HepG2 (cell line): ENCODE results near the gene SLC4A11. TPM values are rescaled to one million over a fixed set of nuclear protein-coding genes. Genes with fewer than 3 reads are reported as not detected.

Experiments
- ATM ChIP-seq: fragments of 450-650 bp; IDR thresholded peaks from 2 replicates; pipeline ENCODE4 v1.7.1; 2017; ENCODE audit warnings: mild to moderate bottlenecking, borderline replicate concordance
- CENPX ChIP-seq: sonication (generic); formaldehyde crosslinking; IDR thresholded peaks from 2 replicates; pipeline ENCODE4 v1.9.0; 2021; ENCODE audit warnings: mild to moderate bottlenecking, missing genetic modification reagents, moderate library complexity
- GATA4 ChIP-seq: sonication (generic); IDR thresholded peaks from 2 replicates; pipeline ENCODE4 v1.6.1; 2016; ENCODE audit warnings: antibody characterized with exemption, low read depth, borderline replicate concordance
- HDAC6 ChIP-seq: fragments of 200-600 bp; sonication (generic); IDR thresholded peaks from 2 replicates; pipeline ENCODE4 v1.7.0; 2017; ENCODE audit warnings: mild to moderate bottlenecking, antibody characterized with exemption, low read length, low read depth
- SALL1 ChIP-seq: sonication (generic); formaldehyde crosslinking; IDR thresholded peaks from 2 replicates; pipeline ENCODE4 v1.8.0; 2022; ENCODE audit warnings: mild to moderate bottlenecking, missing genetic modification reagents
- SIX4 ChIP-seq: sonication (generic); formaldehyde crosslinking; IDR thresholded peaks from 2 replicates; pipeline ENCODE4 v1.4.0; 2020; ENCODE audit warnings: missing genetic modification reagents
- SOX5 ChIP-seq: IDR thresholded peaks from 2 replicates; pipeline ENCODE4 v1.6.1; 2016; ENCODE audit warnings: borderline replicate concordance
- ZBTB40 ChIP-seq, 2 experiments: fragments of 450-650 bp in 1 of 2; sonication (generic) in 1 of 2; formaldehyde crosslinking in 1 of 2; IDR thresholded peaks; 2 replicates each; pipeline versions ENCODE4 v1.6.1 to v1.8.0; 2016 to 2022; ENCODE audit warnings: antibody characterized with exemption in 1 of 2, mild to moderate bottlenecking in 1 of 2, missing genetic modification reagents in 1 of 2
- ZFP36L1 ChIP-seq: sonication (generic); formaldehyde crosslinking; IDR thresholded peaks from 2 replicates; pipeline ENCODE4 v1.8.0; 2022; ENCODE audit warnings: mild to moderate bottlenecking, missing genetic modification reagents, moderate library complexity
- ZFP90 ChIP-seq: sonication (generic); formaldehyde crosslinking; IDR thresholded peaks from 2 replicates; pipeline ENCODE4 v1.8.0; 2022; ENCODE audit warnings: missing genetic modification reagents, mild to moderate bottlenecking, inconsistent platforms, borderline replicate concordance
- ZNF414 ChIP-seq: sonication (generic); formaldehyde crosslinking; IDR thresholded peaks from 2 replicates; pipeline ENCODE4 v1.5.0; 2020; ENCODE audit warnings: missing genetic modification reagents
- ZNF547 ChIP-seq: sonication (generic); formaldehyde crosslinking; IDR thresholded peaks from 2 replicates; pipeline ENCODE4 v1.5.1; 2020; ENCODE audit warnings: mild to moderate bottlenecking, missing genetic modification reagents
- ZZZ3 ChIP-seq: sonication (generic); formaldehyde crosslinking; IDR thresholded peaks from 2 replicates; pipeline ENCODE4 v1.4.0; 2020; ENCODE audit warnings: missing genetic modification reagents, mild to moderate bottlenecking, borderline replicate concordance
- polyA plus RNA-seq, 8 experiments: library from polyadenylated mRNA; depleted of rRNA in 3 of 8; stranded (reverse) in 7 of 8; unstranded in 1 of 8; fragments of >200 nt; fragmentation: Illumina TruSeq in 4 of 8; extraction: Trizol in 4 of 8; gene quantifications; 2 replicates each; pipeline versions ENCODE4 v1.2.1 to v1.2.3, GENCODE V29; 2011 to 2016; ENCODE audit warnings: low read depth in 4 of 8, missing spikeins in 1 of 8, mixed read lengths in 1 of 8; ENCODE audit not compliant: insufficient read depth in 1 of 8
- total RNA-seq, 5 experiments: library from RNA; depleted of rRNA; stranded (reverse); fragments of >200 nt; fragmentation: Illumina TruSeq; extraction: Trizol; gene quantifications; 2 replicates each; pipeline ENCODE4 v1.2.3, GENCODE V29; 2016; ENCODE audit warnings: low read depth in 1 of 5
- TF ChIP-seq, protein P1 (sequence below): sonication (generic); formaldehyde crosslinking; IDR thresholded peaks from 2 replicates; pipeline ENCODE4 v1.4.0; 2020; ENCODE audit warnings: missing genetic modification reagents
- TF ChIP-seq, protein P2 (sequence below): IDR thresholded peaks from 2 replicates; pipeline ENCODE4 v1.6.1; 2016; ENCODE audit warnings: control low read depth

The SLC4A11 gene
- total and polyA plus RNA-seq, 2 of the 13 experiments (the other 11 are each of a cell fraction or from before 2014, with no cell fraction given), result 3.9 to 27.0 TPM

GRCh38 chr20:3204124-3204794, 34.7 kb downstream of the SLC4A11 start, which contains the start of gene DDRGK1 (continued):
- TF ChIP-seq GATA4 (peak; percentile 55; the same call in 1 of the 2 replicates), SIX4 (CRISPR knock-in tag) (0 out of 2 replicates have a peak, but pooled peaks have one; percentile 21), HDAC6 (0 out of 2 replicates have a peak, but pooled peaks have one; percentile 32), SALL1 (CRISPR knock-in tag) (peak; percentile 93), ZFP36L1 (CRISPR knock-in tag) (no peak), ZNF414 (CRISPR knock-in tag) (peak; percentile 96), ZBTB40 (IDR thresholded peaks at IDR 0.05) (no peak), ZBTB40 (CRISPR knock-in tag; IDR thresholded peaks at IDR 0.05) (no peak; the same call in 1 of the 2 replicates), CENPX (CRISPR knock-in tag) (no peak), ZZZ3 (CRISPR knock-in tag) (peak; percentile 91; the same call in 1 of the 2 replicates), ZNF547 (CRISPR knock-in tag) (peak; percentile 95), SOX5 (peak; percentile 47; the same call in 1 of the 2 replicates), ZFP90 (CRISPR knock-in tag) (peak; percentile 96; the same call in 1 of the 2 replicates), ATM (no peak)
- TF ChIP-seq, protein P1, sequence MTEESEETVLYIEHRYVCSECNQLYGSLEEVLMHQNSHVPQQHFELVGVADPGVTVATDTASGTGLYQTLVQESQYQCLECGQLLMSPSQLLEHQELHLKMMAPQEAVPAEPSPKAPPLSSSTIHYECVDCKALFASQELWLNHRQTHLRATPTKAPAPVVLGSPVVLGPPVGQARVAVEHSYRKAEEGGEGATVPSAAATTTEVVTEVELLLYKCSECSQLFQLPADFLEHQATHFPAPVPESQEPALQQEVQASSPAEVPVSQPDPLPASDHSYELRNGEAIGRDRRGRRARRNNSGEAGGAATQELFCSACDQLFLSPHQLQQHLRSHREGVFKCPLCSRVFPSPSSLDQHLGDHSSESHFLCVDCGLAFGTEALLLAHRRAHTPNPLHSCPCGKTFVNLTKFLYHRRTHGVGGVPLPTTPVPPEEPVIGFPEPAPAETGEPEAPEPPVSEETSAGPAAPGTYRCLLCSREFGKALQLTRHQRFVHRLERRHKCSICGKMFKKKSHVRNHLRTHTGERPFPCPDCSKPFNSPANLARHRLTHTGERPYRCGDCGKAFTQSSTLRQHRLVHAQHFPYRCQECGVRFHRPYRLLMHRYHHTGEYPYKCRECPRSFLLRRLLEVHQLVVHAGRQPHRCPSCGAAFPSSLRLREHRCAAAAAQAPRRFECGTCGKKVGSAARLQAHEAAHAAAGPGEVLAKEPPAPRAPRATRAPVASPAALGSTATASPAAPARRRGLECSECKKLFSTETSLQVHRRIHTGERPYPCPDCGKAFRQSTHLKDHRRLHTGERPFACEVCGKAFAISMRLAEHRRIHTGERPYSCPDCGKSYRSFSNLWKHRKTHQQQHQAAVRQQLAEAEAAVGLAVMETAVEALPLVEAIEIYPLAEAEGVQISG (CRISPR knock-in tag), result peak; percentile 80
- TF ChIP-seq, protein P2, sequence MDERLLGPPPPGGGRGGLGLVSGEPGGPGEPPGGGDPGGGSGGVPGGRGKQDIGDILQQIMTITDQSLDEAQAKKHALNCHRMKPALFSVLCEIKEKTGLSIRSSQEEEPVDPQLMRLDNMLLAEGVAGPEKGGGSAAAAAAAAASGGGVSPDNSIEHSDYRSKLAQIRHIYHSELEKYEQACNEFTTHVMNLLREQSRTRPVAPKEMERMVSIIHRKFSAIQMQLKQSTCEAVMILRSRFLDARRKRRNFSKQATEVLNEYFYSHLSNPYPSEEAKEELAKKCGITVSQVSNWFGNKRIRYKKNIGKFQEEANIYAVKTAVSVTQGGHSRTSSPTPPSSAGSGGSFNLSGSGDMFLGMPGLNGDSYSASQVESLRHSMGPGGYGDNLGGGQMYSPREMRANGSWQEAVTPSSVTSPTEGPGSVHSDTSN, result no peak
